NCI-H774 (cell line): ENCODE measurements around the gene BFSP1.

ENCODE experiments used
- DNase-seq: peaks from one replicate; lab custom pipeline; 2025; lab: John Stamatoyannopoulos, UW

The BFSP1 gene

GRCh38 chr20:17557675-17558006 is 26.5 kb upstream of the BFSP1 start:
- peak; percentile 45 for DNase-seq

- peak; percentile 40 for DNase-seq
Observed at GRCh38 chr20:17556837-17557674, 25.9 kb upstream of the BFSP1 start.

- no peak for DNase-seq
Observed at GRCh38 chr20:17555106-17555505, 23.9 kb upstream of the BFSP1 start.

GRCh38 chr20:17549131-17549530 is 18.0 kb upstream of the BFSP1 start:
- no peak for DNase-seq

- no peak for DNase-seq
Observed at GRCh38 chr20:17545127-17545526, 13.9 kb upstream of the BFSP1 start.

GRCh38 chr20:17543531-17544131 is 12.5 kb upstream of the BFSP1 start:
- no peak for DNase-seq

- DNase-seq = no peak
Observed at GRCh38 chr20:17542993-17543412, 11.8 kb upstream of the BFSP1 start.

GRCh38 chr20:17542481-17542880 is 11.3 kb upstream of the BFSP1 start:
- no peak for DNase-seq

GRCh38 chr20:17541996-17542395 is 10.8 kb upstream of the BFSP1 start:
- no peak for DNase-seq

- no peak for DNase-seq
Observed at GRCh38 chr20:17541596-17541995, 10.4 kb upstream of the BFSP1 start.

- no peak for DNase-seq
Observed at GRCh38 chr20:17538517-17539170, 7.5 kb upstream of the BFSP1 start.

GRCh38 chr20:17537959-17538358 is 6.8 kb upstream of the BFSP1 start:
- DNase-seq = no peak

GRCh38 chr20:17536944-17537444 is 5.8 kb upstream of the BFSP1 start:
- peak; percentile 68 for DNase-seq

GRCh38 chr20:17534077-17534476 is 2.9 kb upstream of the BFSP1 start:
- no peak for DNase-seq

- peak; percentile 38 for DNase-seq
Observed at GRCh38 chr20:17533396-17533795, 2.2 kb upstream of the BFSP1 start.

- DNase-seq = no peak
Observed at GRCh38 chr20:17531665-17532025, 466 bp upstream of the BFSP1 start.

GRCh38 chr20:17530153-17530552 is 1.0 kb downstream of the BFSP1 start:
- no peak for DNase-seq

- no peak for DNase-seq
Observed at GRCh38 chr20:17529586-17529985, 1.6 kb downstream of the BFSP1 start.

- no peak for DNase-seq
Observed at GRCh38 chr20:17525650-17526049, 5.5 kb downstream of the BFSP1 start.

GRCh38 chr20:17525132-17525531 is 6.0 kb downstream of the BFSP1 start:
- no peak for DNase-seq

GRCh38 chr20:17524560-17524959 is 6.6 kb downstream of the BFSP1 start:
- DNase-seq = no peak

GRCh38 chr20:17523326-17523725 is 7.9 kb downstream of the BFSP1 start:
- DNase-seq = no peak

GRCh38 chr20:17522528-17522927 is 8.7 kb downstream of the BFSP1 start:
- DNase-seq = no peak
